G401 (cell line): ENCODE results near the gene LAIR2. TPM values are rescaled to one million over a fixed set of nuclear protein-coding genes. Genes with fewer than 3 reads are reported as not detected.

Experiments used
- DNase-seq: peaks from one replicate; pipeline ENCODE4 v3.0.0-alpha.2; 2015; ENCODE audit warnings: low spot score
- in situ Hi-C: cut with HindIII; loops from 2 replicates; pipeline ENCODE4 v1.10.0; 2016; ENCODE audit warnings: low sequenced_read_pairs, mixed read lengths
- total RNA-seq: library from RNA; depleted of rRNA; stranded (reverse); fragments of >200 nt; shearing (Covaris generic); gene quantifications from 2 replicates; pipeline ENCODE4 v1.2.3, GENCODE V29; 2014; rRNA removed

LAIR2 gene
- total RNA-seq = not detected in 2 replicates

- DNase-seq = no peak
- in situ Hi-C loops = no loop called here
Observed at GRCh38 chr19:54502518-54503048, at the start of gene LAIR2. LAIR2 (plus strand) TSS chr19:54502831; CDS start chr19:54502919, 88 bp downstream.

GRCh38 chr19:54453921-54454780 lies 48.5 kb upstream of the LAIR2 start:
- in situ Hi-C loops = no loop called here
- DNase-seq = no peak

GRCh38 chr19:54454781-54455675 lies 47.6 kb upstream of the LAIR2 start:
- in situ Hi-C loops = no loop called here
- no peak for DNase-seq

- DNase-seq = no peak
- in situ Hi-C loops = no loop called here
Observed at GRCh38 chr19:54455786-54456422, 46.7 kb upstream of the LAIR2 start.

GRCh38 chr19:54456423-54457373 lies 45.9 kb upstream of the LAIR2 start:
- DNase-seq = no peak
- in situ Hi-C loops = no loop called here

- in situ Hi-C loops = no loop called here
- DNase-seq = no peak
Observed at GRCh38 chr19:54457773-54458647, 44.6 kb upstream of the LAIR2 start.

GRCh38 chr19:54458648-54459281 lies 43.9 kb upstream of the LAIR2 start:
- no peak for DNase-seq
- in situ Hi-C loops = no loop called here

- DNase-seq = no peak
- in situ Hi-C loops = no loop called here
Observed at GRCh38 chr19:54459282-54460229, 43.1 kb upstream of the LAIR2 start.

- in situ Hi-C loops = no loop called here
- DNase-seq = no peak
Observed at GRCh38 chr19:54460230-54461005, 42.2 kb upstream of the LAIR2 start.

GRCh38 chr19:54461210-54461609 lies 41.4 kb upstream of the LAIR2 start:
- DNase-seq = no peak
- in situ Hi-C loops = no loop called here

GRCh38 chr19:54461613-54462012 lies 41.0 kb upstream of the LAIR2 start:
- DNase-seq = no peak
- in situ Hi-C loops = no loop called here

- DNase-seq = no peak
- in situ Hi-C loops = no loop called here
Observed at GRCh38 chr19:54462047-54462654, 40.5 kb upstream of the LAIR2 start.

GRCh38 chr19:54462655-54463530 lies 39.7 kb upstream of the LAIR2 start:
- DNase-seq = peak; percentile 30
- in situ Hi-C loops = no loop called here

GRCh38 chr19:54463531-54464043 lies 39.0 kb upstream of the LAIR2 start, which contains the start of gene LENG9:
LENG9 (minus strand) TSS chr19:54463778; CDS start chr19:54463526, 252 bp downstream.
- in situ Hi-C loops = no loop called here
- DNase-seq = peak; percentile 95
